ENCODE measurements around the gene IMMP1L. TPM values are rescaled to one million over a fixed set of nuclear protein-coding genes. Genes with fewer than 3 reads are reported as not detected.
A peak's percentile ranks its signal among the peaks of the same experiment; 100 is the strongest.

Gene IMMP1L
- total RNA-seq, 1 donor from 2014 or later, result 37.4 TPM

- no peak for DNase-seq (ENCODE audit: low spot score in 2 of 2, unreplicated experiment in 2 of 2)
- Mint-ChIP-seq H3K27me3 (ENCODE audit: low read depth) (no peaks in the 10 kb centered on the region), H3K9me3 (no peaks in the 10 kb centered on the region), H3K27ac (peak overlapping the region; percentile 32), H3K36me3 (peaks cover 6% of the 10 kb centered on the region), H3K4me1 (peaks cover 6% of the 10 kb centered on the region), H3K4me3 (no peak overlapping the region)
- TF ChIP-seq, protein P1, sequence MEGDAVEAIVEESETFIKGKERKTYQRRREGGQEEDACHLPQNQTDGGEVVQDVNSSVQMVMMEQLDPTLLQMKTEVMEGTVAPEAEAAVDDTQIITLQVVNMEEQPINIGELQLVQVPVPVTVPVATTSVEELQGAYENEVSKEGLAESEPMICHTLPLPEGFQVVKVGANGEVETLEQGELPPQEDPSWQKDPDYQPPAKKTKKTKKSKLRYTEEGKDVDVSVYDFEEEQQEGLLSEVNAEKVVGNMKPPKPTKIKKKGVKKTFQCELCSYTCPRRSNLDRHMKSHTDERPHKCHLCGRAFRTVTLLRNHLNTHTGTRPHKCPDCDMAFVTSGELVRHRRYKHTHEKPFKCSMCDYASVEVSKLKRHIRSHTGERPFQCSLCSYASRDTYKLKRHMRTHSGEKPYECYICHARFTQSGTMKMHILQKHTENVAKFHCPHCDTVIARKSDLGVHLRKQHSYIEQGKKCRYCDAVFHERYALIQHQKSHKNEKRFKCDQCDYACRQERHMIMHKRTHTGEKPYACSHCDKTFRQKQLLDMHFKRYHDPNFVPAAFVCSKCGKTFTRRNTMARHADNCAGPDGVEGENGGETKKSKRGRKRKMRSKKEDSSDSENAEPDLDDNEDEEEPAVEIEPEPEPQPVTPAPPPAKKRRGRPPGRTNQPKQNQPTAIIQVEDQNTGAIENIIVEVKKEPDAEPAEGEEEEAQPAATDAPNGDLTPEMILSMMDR (IDR thresholded peaks at IDR 0.05; ENCODE audit: unreplicated experiment), result no peak
Observed at GRCh38 chr11:31531293-31531692, 21.9 kb upstream of the IMMP1L start.

- H3K27me3 Mint-ChIP-seq (ENCODE audit: low read depth), result no peaks in the 10 kb centered on the region
- H3K36me3 Mint-ChIP-seq, result peaks cover 6% of the 10 kb centered on the region
- peaks cover 6% of the 10 kb centered on the region for H3K4me1 Mint-ChIP-seq
- no peak for DNase-seq (ENCODE audit: low spot score in 2 of 2, unreplicated experiment in 2 of 2)
- H3K4me3 Mint-ChIP-seq, result no peak overlapping the region
- no peak overlapping the region for H3K27ac Mint-ChIP-seq
- TF ChIP-seq, protein P1 (IDR thresholded peaks at IDR 0.05; ENCODE audit: unreplicated experiment), result no peak
- H3K9me3 Mint-ChIP-seq, result no peaks in the 10 kb centered on the region
Observed at GRCh38 chr11:31529701-31530100, 20.3 kb upstream of the IMMP1L start.

GRCh38 chr11:31529189-31529588 lies 19.8 kb upstream of the IMMP1L start:
- TF ChIP-seq, protein P1 (IDR thresholded peaks at IDR 0.05; ENCODE audit: unreplicated experiment), result no peak
- H3K36me3 Mint-ChIP-seq, result peaks cover 10% of the 10 kb centered on the region

DNA sequence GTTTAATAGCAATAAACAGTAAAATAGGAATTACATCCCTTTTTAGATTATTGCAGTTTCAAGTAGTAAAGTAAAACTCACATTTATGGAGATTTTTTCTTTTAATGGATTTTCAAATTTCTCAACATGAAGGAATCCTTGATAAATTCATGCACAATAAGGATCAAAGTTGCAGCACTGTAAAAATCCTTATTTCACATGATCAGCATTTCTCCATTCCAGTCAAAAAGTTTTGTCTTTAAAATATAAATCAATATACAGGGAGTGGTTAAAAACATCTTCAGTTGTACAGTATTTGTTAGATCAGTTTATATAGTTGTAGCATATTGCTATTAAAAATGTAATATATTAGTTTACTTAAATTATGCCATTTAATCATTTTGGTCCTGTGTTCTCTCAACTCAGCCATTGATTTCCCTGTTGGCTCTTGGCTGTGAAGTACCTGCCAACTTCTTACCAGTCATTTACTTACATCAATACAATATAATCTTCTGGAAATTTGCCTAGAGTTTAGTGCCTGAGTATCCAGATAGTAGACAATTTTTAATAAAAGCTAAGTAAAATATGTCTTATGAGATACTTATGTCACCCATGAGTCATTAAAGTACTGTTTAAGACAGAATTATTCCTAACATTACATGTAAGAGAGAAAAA lies 12.2 kb upstream of the IMMP1L start:
- Mint-ChIP-seq H3K4me1 (no peaks in the 10 kb centered on the region), H3K36me3 (peaks cover 7% of the 10 kb centered on the region), H3K9me3 (peaks cover 3% of the 10 kb centered on the region), H3K4me3 (no peak overlapping the region), H3K27me3 (ENCODE audit: low read depth) (no peaks in the 10 kb centered on the region), H3K27ac (no peak overlapping the region)
- TF ChIP-seq, protein P1 (IDR thresholded peaks at IDR 0.05; ENCODE audit: unreplicated experiment), result no peak
- no peak for DNase-seq (ENCODE audit: low spot score in 2 of 2, unreplicated experiment in 2 of 2)

More at GRCh38 chr11:31529189-31529588, 19.8 kb upstream of the IMMP1L start:
- Mint-ChIP-seq H3K4me3 (no peak overlapping the region), H3K4me1 (peaks cover 6% of the 10 kb centered on the region), H3K27ac (no peak overlapping the region), H3K27me3 (ENCODE audit: low read depth) (no peaks in the 10 kb centered on the region), H3K9me3 (peaks cover 2% of the 10 kb centered on the region)
- DNase-seq (ENCODE audit: low spot score in 2 of 2, unreplicated experiment in 2 of 2), result no peak

GRCh38 chr11:31512117-31512516 lies 2.7 kb upstream of the IMMP1L start:
- no peak overlapping the region for H3K27ac Mint-ChIP-seq
- H3K4me3 Mint-ChIP-seq, result no peak overlapping the region
- H3K27me3 Mint-ChIP-seq (ENCODE audit: low read depth), result no peaks in the 10 kb centered on the region
- peaks cover 26% of the 10 kb centered on the region for H3K4me1 Mint-ChIP-seq
- TF ChIP-seq, protein P1 (IDR thresholded peaks at IDR 0.05; ENCODE audit: unreplicated experiment), result no peak
- no peak for DNase-seq (ENCODE audit: low spot score in 2 of 2, unreplicated experiment in 2 of 2)
- H3K36me3 Mint-ChIP-seq, result no peaks in the 10 kb centered on the region
- no peaks in the 10 kb centered on the region for H3K9me3 Mint-ChIP-seq
